T follicular helper cell (primary cell): Measurements from ENCODE around the gene PARD6A.
A peak's percentile ranks its signal among the peaks of the same experiment; 100 is the strongest.

Experiments used
- DNase-seq: peaks from one replicate; pipeline ENCODE4 v3.0.0-alpha.2; 2020; ENCODE audit warnings: low read depth
- total RNA-seq, 2 experiments: gene quantifications; one replicate each; lab custom pipeline; 2026; lab: John Stamatoyannopoulos, UW

PARD6A gene, protein sequence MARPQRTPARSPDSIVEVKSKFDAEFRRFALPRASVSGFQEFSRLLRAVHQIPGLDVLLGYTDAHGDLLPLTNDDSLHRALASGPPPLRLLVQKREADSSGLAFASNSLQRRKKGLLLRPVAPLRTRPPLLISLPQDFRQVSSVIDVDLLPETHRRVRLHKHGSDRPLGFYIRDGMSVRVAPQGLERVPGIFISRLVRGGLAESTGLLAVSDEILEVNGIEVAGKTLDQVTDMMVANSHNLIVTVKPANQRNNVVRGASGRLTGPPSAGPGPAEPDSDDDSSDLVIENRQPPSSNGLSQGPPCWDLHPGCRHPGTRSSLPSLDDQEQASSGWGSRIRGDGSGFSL
- 8.2 to 15.2 reads per million in 2 experiments for total RNA-seq

GRCh38 chr16:67660564-67661028 lies at the start of gene PARD6A:
TSS of gene PARD6A (plus strand) at chr16:67660960. CDS start at chr16:67661039, 79 bp downstream.
- DNase-seq, result peak; percentile 92

DNA sequence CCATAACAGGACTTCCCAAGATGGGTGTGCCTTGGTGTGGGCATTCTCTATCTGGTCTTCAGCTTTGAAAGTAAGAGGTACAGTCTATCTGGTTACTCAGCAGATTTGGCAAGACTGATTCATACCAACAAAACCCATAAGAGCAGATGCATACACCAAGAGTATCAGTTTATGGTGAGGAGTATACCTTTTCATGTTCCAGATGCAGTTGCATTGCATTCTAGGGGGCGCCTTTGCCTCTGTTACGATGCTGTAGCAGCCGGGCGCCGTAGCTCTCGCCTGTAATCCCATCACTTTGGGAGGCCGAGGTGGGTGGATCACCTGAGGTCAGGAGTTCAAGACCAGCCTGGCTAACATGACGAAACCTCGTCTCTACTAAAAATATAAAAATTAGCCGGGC lies 47.0 kb upstream of the PARD6A start:
- no peak for DNase-seq

GRCh38 chr16:67628216-67628615 lies 32.5 kb upstream of the PARD6A start:
- no peak for DNase-seq

- DNase-seq, result no peak
These were observed 28.2 kb upstream of the PARD6A start for GRCh38 chr16:67632415-67633172.

GRCh38 chr16:67636713-67637112 lies 24.0 kb upstream of the PARD6A start:
- no peak for DNase-seq

- DNase-seq, result no peak
These were observed 23.1 kb upstream of the PARD6A start for GRCh38 chr16:67637625-67638024.

DNA sequence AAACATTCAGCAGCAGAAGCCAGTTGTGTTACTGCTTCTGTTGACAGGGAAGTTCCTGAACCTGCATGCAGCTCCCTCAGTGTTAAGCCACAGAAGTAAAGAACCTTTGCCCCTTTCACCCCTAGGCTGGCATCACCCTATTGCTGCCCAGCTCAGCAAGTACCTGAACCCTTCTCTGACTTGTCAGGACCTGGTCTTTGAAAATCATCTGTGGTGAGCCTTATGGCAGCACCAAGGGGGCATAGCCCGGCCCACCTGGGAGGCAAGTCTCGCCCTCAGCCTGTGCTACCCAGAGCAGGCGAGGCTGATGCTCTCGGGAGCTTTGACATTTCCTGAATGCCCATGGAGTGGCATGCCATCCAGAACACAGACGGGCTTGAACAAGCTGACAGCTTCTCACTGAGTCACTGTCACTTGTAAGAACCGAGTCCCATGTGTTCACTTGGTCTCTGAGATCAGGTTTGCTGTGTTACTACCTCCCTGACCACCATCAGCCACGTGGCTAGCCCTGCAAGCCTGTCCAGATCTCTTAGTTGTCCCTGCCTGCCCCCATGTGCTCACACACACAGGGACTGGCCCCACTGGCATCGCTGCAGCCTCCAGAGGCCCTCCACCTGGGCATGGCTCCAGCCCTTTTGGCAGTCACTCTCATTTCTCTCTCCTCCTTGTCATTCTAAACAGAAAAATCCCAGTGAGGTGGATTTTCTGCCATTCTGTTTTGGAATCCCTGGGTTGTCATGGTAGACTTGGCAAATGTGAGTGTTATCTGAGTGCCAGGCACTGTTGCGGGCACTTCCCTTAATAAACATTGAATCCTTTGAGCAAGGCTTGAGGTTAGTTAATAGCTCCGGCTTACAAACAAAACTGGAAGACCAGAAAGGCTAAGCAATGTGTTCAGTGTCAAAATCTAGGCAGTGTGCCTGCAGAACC lies 18.7 kb upstream of the PARD6A start:
- no peak for DNase-seq

- DNase-seq, result no peak
These were observed 16.7 kb upstream of the PARD6A start for GRCh38 chr16:67644038-67644437.

DNA sequence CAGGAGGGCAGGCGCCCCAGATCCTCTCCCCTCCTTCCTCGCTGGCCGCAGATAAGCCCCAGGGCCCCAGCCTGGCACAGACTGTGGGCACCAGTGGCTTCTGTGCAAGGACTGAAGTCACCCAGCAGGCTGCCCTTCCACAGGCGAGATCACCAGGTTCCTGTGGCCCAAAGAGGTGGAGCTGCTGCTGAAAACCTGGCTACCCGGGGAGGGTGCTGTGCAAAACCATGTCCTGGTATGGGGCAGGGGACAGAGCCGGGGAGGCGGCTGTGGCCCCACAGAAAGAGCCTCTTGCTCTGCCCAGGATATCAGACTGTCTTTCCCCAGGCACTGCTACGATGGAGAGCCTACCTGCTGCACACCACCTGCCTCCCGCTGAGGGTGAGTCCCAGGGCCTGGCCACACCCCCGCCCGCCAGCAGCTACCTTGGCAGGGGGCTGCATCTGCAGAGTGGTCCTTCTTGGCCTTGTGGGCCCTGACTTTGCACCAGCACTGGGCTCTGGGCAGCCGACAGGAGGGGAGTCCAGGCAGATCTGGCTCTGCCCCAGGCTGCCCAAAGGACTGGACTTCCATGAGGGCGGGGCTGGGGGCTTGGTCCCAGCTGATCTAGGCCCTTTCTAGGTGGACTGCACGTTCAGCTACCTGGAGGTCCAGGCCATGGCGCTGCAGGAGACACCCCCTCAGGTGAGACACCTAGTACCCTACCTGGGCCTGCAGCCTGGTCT lies 15.2 kb upstream of the PARD6A start:
- DNase-seq, result no peak

GRCh38 chr16:67647111-67647651 lies 13.6 kb upstream of the PARD6A start:
- no peak for DNase-seq

- DNase-seq, result no peak
These were observed 13.1 kb upstream of the PARD6A start for GRCh38 chr16:67647681-67648080.

DNA sequence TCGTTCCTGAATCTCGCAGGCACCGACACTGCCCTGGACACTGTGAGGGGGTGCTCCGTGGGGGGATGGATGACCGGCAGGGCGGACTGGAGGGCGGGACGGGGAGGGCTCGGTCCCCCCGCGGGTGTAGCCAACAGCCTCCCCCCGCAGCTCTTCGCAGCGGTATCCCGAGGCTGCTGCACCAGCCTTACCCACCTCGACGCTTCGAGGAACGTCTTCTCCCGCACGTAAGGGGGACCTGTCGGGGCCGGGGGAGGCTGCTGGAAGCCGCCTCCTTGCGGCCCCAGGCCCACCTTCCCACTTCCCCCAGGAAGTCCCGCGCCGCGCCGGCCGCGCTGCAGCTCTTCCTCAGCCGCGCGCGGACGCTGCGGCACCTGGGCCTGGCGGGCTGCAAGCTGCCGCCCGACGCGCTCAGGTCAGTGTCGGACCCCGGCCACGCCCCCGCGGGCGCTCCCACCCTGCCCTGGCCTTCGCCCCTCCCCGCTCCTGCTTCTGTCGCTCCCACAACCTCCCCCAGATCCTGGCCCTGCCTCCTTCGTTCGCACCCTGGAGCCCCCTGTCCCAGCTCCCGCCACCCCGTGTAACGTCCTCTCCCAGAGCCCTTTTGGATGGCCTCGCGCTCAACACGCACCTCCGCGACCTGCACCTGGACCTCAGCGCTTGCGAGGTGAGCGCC lies 12.5 kb upstream of the PARD6A start:
- no peak for DNase-seq

- DNase-seq, result no peak
These were observed 11.9 kb upstream of the PARD6A start for GRCh38 chr16:67648764-67649407.

DNA sequence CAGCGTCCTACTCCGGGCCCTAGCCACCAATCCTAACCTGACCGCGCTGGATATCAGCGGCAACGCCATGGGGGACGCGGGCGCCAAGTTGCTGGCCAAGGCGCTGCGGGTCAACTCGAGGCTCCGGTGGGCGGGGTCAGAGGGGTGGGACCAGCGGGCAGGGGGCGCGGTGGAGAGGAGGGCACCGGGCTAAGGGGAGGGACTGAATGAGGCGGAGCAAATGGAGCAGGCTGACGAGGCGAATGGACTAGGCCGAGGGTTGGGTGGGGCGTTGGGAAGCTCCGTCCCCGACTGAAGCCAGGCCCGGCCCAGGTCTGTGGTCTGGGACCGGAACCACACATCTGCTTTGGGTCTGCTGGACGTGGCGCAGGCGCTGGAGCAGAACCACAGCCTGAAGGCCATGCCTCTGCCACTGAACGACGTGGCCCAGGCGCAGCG lies 11.2 kb upstream of the PARD6A start:
- DNase-seq, result no peak

DNA sequence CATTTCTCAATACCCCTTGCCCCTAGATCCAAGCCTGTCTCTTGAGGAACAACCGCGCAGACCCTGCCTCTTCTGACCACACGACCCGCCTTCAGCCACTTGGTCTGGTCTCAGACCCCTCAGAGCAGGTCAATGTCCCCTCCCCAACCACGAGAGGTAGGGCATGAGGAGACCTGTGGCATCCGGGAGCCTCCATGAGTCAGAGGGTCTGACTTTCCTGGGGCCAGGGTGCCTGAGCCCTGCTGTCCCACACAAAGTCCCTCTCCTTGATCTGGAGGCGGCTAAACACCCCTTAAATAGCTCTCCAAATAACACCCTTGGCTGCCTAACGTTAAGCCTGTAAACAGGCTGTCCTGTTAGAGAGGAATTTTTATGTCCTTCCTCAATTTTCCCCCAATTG lies 10.7 kb upstream of the PARD6A start:
- DNase-seq, result no peak

DNA sequence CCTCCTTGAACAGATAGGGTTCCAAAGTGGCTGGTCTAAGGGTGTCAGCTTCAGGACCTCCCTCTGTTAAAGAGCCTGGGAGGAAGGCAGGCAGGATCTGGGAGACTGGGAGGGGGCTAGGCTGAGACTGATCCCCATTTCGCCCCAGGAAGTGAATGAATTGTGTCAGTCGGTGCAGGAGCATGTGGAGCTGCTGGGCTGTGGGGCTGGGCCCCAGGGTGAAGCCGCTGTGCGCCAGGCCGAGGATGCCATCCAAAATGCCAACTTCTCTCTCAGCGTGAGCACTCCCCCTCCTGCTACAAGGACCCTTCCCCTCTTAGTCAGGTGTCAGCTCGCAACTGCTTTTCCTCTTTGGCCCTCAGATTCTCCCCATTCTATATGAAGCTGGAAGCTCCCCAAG lies 9.7 kb upstream of the PARD6A start:
- no peak for DNase-seq

DNA sequence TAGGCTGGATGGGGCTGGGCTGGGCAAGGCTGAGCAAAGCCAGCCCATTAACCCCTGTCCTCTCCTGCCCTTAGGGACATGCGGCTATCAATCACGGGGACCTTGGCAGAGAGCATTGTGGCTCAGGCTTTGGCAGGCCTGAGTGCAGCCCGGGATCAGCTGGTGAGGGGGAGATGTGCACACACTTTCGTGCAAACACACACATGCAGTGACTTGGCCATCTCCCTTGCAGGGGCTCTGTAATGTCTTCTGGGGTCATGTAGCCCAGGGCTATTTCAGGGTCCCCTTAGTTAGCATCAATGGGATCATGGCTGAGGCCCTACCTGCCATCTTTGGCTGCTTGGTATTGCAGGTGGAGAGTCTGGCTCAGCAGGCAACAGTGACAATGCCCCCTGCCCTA lies 8.9 kb upstream of the PARD6A start:
- DNase-seq, result no peak

GRCh38 chr16:67652578-67653127 lies 8.1 kb upstream of the PARD6A start:
- no peak for DNase-seq

DNA sequence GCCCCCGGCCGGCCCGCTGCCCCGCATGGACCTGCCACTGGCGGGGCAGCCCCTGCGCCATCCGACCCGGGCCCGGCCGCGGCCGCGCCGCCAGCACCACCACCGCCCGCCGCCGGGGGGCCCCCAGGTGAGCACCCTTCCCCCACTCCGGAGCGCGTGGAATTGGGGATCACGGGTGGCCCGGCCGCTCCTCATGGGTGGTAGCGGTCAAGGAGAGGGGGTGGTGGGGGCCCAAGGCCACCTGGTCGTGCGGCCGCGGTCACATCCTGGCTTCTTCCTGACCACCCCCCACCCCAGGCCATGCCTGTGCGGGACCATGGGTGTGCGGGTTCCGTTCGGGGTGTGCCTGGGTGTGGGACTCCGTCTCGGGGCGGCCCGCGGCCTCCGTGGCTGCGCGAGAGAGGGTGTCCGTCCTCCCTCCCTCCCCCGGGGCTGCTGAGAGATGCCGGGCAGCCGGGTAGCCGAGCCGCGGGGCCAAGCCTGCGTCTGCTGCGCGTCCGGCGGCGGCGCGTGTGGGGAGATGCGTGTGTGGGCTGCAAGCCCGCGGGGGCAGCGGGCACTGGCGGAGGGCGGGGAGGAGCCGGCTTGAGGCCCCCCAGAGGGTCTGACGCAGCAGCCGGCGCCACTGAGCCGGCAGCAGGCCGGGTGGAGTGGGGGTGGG lies 7.5 kb upstream of the PARD6A start:
- no peak for DNase-seq
